ENCODE results near the gene ATIC.
"Not testable (repeated sequence)": the region's sequence is repeated elsewhere in the genome, so short reads cannot be mapped to it uniquely, and the experiment has no call there.

Gene ATIC

DNA sequence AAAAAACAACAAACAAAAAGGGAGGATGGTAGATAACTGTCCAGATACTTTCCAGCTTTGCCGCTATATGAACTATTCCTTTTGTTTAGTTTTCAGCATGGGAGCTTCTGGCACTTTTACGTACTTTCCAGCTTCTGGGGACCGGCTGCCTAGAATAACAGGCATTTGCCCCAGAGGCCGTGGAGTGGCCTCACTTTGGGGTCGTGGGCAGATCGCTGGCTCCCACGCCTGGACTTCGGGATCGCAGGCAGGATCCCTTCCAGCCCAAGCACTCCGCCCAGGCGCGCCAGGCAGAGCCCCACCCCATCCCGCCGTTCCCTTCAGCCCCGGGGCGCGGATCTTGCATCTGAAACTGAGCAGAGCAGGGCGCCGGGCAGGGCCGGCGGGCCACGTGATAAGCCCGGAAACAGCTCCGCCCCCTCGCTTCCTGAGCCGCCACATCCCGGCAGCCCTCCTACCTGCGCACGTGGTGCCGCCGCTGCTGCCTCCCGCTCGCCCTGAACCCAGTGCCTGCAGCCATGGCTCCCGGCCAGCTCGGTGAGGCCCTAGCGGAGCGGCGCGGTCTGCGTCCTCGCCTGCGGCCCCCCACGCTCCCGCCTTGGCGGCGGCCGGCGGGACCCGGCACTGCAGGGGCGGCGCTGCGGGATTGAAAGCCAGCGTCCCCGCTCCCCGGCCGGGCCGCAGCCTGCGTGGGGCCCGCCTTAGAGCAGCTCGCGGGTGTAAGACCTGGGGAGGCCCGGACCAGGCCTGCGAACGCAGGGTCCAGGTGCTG is at the start of gene ATIC:
Gene ATIC (plus strand): TSS at position 435 of the 772 bp plus-strand sequence. CDS start 84 bp downstream, at position 519.
- peak; percentile 82 for DNase-seq

DNA sequence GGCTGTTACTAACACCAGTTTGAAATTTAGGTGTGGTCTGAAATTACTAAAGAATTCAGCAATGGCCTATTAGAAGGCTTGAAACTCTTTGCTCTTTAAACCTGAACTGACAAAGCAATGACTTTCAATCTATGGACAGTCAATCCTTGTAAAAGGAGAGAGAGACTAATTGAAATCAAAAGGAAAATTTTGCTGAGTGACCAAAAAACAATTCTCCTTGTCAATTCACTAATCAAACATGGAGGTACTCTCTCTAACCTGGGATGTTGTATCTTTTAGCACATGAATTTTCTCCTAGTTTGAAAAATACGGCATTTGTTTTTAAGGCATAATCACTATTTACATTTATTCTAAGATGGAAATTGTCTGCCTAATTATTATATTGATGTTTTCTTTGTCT is 49.6 kb upstream of the ATIC start:
- DNase-seq, result no peak

DNA sequence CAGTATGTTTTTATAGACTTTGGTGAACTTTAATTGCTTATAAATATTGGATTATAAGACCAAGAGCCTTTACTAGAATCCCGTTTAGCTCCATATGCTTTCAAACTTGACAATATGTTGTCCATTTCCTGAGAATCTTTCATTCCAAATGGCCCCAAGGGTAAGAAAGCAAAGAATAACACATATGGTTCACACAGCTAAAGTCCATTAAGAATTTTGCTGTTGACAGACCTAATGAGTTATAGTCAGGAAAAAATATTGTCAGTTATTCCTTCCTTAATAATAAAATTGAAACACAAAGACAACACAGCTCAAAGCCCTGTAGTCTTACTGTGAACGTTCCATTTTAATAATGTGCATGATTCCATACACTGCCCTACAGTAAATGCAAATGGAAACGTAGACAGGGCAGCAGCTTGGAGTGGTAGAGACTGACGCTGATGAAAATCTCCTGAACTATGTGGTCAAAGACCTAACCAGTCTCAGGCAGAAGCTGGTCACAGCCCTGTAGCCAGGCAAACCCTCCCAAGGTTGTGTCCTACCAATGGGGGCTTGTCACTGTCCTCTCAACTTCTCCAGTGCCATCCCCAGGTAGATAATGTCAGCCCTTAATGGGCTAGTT is 49.0 kb upstream of the ATIC start:
- no peak for DNase-seq

DNA sequence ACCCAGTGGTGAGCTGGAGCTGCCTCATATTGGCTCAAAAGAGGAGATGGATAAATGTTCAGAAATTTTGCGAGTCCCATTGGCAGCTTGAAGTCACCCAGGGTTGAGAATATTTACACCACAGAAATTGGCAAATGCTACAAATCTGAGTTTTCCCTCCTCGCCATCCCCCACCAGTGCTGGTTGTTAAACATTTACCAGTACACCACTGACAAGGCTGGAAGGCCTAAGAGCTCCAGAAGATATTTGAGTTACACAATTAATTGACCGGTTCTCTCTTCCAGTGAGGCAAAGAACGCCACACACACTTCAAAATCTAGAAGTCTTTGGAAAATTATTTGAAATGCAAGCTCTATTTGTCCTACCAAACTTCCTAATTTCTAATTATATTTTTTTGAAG is 47.5 kb upstream of the ATIC start:
- DNase-seq, result no peak

DNA sequence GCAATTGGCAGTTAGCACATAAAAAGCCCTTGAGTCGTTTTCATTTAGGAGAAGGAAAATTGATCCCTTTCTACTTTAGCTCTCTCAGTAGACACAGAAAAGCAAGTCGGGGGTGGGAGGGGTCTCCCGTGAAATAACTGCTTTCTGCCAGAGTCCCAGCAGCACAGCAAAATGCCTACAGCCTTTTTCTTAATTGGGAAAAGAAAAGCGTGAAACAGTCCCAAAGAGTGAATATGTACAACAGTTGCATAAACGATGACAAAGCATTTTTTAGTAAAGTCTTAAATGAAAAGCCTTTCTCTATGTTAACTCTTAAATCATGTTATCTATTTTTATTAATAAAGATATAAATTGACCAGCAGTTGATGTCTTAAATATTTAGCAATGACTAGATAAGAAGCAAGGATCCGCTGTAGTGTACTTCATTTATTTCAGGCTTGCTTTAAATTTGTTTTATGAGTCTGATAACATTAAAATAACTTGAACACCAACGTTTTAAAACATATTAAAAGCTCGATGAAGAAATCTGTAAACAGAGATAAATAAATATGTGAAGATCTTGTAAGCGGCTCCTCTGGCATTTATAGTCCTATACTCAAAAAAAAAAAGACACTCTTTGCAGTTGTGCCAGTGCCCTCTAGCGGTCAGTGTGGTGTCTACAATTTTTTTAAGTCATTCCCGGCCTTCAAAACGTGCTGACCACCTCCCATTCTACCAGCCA is 42.3 kb upstream of the ATIC start:
- peak; percentile 59 for DNase-seq

DNA sequence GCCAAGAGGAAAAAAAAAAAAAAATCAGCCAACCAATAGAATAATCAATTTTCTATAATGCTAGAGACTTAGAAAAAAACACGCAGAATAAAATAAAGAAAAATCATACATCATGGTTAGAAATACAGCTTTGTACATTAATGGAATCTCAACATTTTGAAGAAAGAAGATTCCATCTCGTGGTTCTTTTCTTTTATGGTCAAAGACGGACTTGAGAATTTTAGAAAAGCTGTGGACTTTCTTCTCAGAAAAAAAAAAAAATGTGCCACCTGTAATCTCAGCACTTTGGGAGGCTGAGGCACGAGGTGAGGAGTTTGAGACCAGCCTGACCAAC is 41.8 kb upstream of the ATIC start:
- DNase-seq, result no peak

DNA sequence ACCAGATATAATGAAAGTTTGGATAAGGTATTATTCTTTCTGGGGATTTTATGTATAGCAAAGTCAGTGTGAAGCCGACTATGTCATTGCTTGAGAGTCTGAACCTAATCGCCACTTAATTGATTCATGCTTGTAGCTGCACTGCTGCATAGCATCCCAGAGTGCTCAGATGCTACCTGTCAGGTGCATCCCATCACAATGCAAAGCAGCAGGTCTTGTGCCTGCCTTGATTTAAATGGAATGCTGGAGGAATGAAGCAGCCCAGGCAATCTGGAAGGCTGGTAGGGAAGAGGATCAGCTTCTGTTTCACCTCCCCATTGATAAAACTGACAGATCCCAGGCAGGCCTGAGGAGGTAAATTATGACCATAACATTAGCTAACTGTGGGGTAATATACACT is 40.4 kb upstream of the ATIC start:
- no peak for DNase-seq

DNA sequence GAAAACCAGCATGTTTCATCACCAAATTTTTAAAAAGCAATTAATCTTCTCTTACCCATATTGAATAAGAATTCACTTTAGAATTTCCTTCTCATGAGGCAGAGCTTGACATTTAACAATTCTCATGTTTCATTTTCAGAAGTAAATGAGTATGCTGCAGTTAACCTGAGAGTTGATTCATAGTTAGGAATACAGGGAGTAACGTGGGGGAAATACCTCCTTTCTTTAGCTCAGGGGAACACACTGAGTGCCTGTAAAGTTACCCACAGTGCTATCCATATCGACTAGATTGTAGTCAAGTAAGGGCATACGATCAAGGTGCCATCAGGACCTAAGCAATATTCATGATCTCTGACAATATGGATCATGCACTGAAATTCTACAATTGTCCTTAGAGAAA is 38.9 kb upstream of the ATIC start:
- no peak for DNase-seq

DNA sequence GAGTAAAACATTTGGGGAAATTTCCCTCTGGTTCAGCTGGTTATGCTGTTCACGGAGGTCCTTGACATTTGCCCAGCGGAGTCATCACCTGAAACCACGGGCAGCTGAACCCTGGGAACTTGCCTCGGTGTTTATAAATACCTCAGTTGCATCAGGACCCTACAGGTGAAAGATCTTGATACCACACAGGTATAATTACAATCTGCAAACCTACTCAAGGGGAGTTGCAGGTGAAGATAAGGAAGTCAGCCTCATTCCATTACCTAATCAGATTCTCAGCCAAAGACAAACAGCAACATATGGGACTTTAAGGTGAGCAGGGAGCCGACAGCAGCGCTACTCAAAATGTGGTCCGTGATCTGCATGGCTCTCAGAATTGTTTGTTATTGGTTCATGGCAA is 37.0 kb upstream of the ATIC start:
- no peak for DNase-seq

DNA sequence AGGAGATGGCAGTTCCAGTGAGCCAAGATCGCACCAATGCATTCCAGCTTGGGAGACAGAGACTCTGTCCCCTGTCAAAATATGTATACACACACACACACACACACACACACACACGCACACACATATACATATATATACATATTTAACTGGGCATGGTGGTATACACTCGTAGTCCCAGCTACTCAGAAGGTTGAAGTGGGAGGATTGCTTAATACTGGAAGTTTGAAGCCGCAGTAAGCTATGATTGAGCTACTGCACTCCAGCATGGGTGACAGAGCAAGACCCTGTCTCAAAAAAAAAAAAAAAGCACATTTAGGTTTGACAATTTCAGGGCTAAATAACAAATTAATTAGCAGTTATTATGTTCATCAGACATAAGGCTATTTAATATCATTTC is 36.0 kb upstream of the ATIC start:
- no peak for DNase-seq

DNA sequence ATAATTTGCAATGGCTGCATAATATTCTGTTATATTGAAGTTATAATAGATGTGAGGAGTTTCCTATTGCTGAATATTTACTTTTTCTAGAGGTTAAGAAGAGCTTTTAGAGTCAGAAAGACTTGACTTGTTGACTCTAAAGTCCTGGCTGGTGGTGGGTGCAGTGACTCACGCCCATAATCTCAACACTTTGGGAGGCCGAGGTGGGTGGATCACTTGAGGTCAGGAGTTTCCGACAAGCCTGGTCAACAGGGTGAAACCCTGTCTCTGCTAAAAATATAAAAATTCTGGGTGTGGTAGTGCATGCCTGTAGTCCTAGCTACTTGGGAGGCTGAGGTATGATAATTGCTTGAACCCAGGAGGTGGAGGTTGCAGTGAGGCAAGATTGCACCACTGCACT is 33.9 kb upstream of the ATIC start:
- no peak for DNase-seq

DNA sequence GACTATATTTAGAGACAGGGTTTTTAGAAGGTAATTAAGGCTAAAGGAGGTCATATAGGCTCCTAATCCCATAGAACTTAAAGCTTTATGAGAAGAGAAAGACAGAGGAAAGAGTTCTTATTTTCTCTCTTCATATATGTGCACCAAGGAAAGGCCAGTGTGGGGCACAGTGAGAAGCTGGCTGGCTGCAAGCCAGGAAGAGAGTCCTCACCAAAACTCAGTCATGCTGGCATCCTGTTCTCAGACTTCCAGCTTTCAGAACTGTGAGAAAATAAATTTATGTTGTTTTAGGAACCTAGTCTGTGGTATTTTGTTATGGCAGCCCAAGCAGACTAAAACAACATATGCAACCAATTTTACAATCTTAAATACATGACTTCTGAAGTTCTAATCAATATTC is 31.5 kb upstream of the ATIC start:
- DNase-seq, result no peak

DNA sequence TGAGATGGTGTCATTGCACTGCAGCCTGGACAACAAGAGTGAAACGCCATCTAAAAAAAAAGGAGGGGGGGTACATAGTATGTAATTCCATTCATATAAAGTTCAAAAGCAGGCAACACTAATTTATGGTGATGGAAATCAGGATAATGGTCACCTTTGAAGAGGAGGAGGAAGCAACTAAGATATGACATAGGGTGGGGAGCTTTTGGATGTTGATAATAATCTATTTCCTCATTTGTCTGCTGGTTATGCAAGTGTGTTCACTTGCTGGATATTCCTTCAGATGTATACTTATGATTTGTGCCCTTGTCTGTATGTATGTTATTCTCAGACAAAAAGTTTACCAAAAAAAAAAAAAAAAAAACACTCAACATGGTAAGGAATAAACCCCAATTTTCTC is 28.6 kb upstream of the ATIC start:
- DNase-seq, result no peak

DNA sequence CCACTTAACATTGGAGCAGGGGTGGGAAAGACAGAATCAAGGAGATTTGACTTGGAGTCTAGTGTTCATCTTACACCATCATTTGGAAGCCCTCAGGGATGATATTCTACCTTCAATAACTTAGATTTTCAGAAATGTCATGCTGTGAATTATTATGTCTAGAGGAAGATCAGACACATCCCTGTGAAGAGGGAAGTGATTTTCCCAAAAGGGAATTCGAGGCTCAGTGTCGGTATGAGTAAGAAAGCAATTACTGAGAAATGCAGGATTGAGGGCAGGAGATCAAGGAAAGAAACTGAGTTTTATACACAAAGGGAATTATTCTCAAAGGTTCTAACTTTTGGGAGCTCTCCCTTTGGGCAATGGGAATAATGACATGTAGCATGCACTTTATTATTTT is 25.6 kb upstream of the ATIC start:
- no peak for DNase-seq

DNA sequence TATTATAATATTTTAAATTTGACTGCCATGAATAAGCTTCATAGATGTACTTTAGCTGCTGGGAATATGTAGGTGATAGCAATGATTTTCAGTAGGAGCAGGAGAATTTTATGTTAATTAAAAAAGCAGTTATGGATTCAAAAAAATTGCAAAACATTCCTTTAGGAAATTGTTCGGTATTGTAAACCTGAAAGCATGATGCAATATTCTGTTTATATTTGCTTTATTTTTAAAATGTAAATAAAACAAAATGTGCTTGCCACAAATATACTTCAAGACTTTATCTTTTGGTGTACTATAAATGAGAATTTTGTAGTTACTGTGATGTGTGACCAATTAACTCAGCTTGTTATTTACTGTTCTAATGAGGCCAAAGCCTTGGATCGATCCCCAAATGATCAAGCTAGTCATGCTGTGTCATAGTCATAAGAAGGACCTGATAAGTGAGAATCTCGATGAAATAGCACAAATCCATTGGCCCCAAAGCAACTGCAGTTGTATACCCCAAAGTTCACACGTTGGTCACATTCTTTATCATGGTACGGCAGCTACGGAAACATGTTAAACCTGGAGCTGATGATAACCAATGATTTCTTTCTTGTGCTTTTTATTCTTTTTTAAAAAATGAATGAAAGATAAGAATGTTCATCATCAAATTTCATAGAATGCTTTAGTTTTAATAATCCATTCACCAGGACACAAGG is 23.6 kb upstream of the ATIC start:
- DNase-seq, result no peak

DNA sequence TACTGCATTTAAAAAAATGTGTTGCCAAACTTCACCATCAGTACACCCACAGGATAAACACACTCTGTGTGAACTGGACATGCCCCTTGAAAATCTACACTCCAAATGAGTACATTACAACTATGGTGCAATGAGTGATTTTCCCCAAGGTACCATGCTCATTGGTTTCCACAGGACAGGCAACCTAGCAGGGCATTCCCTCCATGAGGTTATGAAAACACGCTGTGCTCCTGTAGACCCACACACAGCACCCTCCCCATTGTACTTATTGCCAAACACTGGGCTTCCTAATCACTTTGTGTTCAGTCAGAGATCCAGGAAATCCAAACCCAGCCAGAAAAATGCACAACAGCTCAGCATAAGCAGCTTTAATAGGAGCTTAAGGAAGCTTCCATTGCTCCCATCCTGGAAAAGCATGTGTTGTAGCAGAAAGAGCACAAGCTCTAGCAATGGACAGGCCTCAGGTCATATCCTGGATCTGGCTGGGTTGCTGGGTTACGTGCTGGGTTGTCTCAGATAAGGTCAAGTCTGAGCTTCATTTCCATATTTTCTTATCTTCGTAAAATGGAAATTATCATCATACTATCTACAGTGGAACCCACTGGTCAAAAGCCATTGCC is 20.8 kb upstream of the ATIC start:
- DNase-seq, result no peak

DNA sequence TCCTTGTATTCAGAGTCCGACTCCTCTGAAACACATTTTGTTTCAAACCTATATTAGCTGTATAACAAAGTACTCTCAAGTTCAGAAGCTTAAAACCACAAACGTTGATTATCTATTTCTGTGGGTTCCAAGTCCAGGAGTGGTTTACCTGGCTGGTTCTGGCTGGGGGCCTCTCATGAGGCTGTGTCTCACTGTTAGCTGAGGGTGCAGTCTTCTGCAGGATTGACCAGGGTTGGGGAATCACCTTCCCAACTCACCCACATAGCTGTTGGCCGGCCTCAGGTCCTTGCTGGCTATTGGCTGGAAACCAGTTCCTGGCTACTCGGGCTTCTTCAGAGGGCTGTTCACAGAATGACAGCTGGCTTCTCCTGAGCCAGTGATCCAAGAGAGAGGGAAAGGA is 18.0 kb upstream of the ATIC start:
- peak; percentile 13 for DNase-seq

DNA sequence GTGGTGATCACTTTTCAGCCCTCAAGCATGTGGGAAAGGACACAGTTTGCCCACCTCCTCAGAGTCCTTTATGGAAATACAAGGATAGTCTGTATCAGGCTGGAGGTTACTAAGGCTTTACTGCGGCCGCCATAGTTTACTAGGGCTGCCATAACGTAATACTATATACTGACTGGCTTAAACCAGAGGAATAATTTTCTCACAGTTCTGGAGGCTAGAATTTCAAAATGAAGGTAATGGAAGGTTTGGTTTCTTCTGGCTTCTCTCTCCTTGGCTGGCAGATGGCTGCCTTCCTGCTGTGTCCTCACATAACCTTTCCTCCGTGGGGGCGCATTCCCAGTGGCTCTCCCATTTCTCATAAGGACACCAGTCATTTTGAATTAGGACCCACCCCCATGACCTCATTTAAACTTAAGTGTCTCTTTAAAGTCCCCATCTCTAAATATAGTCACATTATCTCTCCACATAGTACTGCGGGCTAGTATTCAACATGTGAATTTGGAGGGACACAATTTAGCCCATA is 12.5 kb upstream of the ATIC start:
- DNase-seq, result no peak

DNA sequence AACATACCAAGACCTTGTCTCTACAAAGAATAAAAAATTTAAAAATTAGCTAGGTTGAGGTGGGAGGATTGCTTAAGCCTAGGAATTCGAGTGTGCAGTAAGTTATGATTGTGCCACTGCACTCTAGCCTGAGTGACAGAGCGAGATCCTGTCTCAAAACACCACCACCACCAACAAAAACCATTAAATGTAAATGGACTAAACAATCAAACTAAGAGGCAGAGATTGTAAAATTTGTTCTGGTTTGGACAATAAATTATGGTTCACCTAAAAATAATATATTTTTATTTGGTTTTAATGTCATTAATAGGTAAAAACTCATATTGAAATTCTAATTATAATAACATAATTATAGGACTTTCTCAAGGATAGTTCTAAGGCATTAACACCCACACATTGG is 9.9 kb upstream of the ATIC start:
- DNase-seq, result no peak

DNA sequence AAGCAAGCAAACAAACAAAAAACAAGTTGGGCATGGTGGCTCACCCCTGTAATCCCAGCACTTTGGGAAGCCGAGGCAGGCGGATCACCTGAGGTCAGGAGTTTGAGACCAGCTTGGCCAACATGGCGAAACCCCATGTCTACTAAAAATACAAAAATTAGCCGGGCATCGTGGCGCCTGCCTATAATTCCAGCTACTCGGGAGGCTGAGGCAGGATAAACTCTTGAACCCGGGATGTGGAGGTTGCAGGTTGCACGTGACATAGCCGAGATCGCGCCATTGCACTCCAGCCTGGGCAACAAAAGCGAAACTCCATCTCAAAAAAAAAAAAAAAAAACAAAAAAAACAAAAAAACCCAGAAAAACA is 617 bp upstream of the ATIC start:
- not testable (repeated sequence) for DNase-seq

DNA sequence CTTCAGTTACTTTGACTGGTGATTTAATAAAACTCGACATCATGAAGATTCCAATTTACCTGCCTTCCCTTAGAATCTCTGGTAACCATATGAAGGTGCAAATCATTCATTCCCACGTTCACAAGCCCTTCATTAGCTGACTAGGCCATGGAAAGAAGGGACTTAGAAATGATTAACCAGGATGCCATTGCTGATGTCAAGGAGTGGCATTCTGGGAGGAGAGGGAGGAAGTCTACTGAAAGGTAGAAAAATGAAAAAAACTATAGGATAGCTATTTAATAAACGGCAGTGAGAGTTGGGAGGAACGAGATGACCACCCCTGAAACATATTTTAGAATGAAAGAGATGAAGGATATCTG is 1.4 kb downstream of the ATIC start:
- no peak for DNase-seq

DNA sequence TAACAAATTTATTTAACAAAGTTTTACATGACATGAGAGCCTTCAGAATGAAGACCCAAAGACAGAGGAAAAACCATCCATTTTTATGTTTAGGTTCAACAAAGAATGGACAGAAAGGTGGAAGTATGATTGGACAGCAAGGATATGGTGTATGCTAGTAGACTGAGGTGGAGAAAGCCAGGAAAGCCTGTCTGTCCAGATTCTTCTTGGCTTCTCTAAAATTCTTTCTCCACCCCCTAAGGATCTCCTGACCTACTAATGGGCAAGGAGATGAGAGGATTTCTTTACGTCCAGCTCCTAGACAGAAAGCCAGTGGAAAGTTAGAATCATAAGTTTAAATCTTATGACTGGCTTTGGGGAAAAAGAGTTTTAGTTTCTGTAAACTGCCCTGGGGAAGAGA is 3.0 kb downstream of the ATIC start:
- no peak for DNase-seq

DNA sequence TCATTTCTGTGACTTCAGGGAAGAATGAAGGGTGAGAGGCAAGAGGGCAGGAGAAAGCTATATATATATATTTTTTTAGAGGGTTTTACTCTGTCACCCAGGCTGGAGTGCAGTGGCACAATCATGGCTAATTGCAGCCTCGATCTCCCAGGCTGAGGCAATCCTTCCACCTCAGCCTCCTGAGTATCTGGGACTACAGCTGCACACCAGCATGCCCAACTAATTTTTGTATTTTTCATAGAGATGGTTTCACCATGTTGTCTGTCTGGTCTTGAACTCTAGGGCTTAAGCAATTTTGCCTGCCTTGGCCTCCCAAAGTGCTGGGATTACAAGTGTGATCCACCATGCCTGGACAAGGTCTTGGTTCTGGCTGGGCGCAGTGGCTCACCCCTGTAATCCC is 3.4 kb downstream of the ATIC start:
- DNase-seq, result no peak
